Thyroid gland (tissue), 4 donors: ENCODE data around the gene TSHZ2.

ENCODE experiments used
- POLR2A ChIP-seq, 2 donors: fragments of 450-650 bp; IDR thresholded peaks; one replicate each; pipeline ENCODE4 v1.6.1; 2017; ENCODE audit warnings: antibody characterized with exemption in 2 of 2, mild to moderate bottlenecking in 2 of 2, moderate library complexity in 1 of 2
- TF ChIP-seq, protein P1 (sequence below), 6 experiments: fragments of 200-600 bp in 3 of 6; fragments of 450-650 bp in 3 of 6; sonication (generic) in 3 of 6; IDR thresholded peaks; one replicate each; pipeline ENCODE4 v1.5.1; 2016 to 2019; ENCODE audit warnings: antibody characterized with exemption in 6 of 6, mild to moderate bottlenecking in 2 of 6, inconsistent platforms in 1 of 6, moderate library complexity in 1 of 6

DNA sequence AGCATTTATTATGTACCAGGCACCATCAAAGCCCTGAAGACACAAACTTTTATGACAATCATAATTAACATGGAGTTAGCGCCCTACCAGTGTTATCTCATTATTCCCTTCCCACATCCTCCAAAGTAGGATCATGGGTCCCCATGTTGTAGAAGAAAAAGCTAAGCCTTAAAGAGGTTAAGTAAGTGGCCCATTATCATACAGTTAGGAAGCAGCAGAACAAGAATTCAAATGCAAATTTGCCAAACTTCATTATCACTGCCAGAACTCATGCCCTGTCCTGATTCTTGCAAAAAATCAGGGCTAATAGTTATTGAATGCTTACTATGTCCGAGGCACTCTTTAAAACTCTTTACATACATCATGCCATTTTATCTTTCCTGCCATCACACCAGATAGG, 310.9 kb downstream of the TSHZ2 start:
- TF ChIP-seq, protein P1, sequence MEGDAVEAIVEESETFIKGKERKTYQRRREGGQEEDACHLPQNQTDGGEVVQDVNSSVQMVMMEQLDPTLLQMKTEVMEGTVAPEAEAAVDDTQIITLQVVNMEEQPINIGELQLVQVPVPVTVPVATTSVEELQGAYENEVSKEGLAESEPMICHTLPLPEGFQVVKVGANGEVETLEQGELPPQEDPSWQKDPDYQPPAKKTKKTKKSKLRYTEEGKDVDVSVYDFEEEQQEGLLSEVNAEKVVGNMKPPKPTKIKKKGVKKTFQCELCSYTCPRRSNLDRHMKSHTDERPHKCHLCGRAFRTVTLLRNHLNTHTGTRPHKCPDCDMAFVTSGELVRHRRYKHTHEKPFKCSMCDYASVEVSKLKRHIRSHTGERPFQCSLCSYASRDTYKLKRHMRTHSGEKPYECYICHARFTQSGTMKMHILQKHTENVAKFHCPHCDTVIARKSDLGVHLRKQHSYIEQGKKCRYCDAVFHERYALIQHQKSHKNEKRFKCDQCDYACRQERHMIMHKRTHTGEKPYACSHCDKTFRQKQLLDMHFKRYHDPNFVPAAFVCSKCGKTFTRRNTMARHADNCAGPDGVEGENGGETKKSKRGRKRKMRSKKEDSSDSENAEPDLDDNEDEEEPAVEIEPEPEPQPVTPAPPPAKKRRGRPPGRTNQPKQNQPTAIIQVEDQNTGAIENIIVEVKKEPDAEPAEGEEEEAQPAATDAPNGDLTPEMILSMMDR (IDR thresholded peaks at IDR 0.05), result no peak
- no peak for TF ChIP-seq POLR2A (IDR thresholded peaks at IDR 0.05)
